HG03064 (cell line): ENCODE results near the gene LMO1.

Experiments
- ATAC-seq: cut with Tn5 transposase; IDR thresholded peaks from one replicate; pipeline ENCODE4 v1.9.1; 2021; ENCODE audit warnings: low read depth; ENCODE audit not compliant: unreplicated experiment

The LMO1 gene

GRCh38 chr11:8288824-8289491 is 25.3 kb upstream of the LMO1 start:
- ATAC-seq: no peak

- no peak for ATAC-seq
Observed at GRCh38 chr11:8288166-8288772, 24.6 kb upstream of the LMO1 start.

GRCh38 chr11:8287703-8288102 is 24.0 kb upstream of the LMO1 start:
- ATAC-seq: no peak

- ATAC-seq: no peak
Observed at GRCh38 chr11:8287297-8287696, 23.6 kb upstream of the LMO1 start.

- ATAC-seq: no peak
Observed at GRCh38 chr11:8286886-8287285, 23.2 kb upstream of the LMO1 start.

GRCh38 chr11:8285796-8286195 is 22.1 kb upstream of the LMO1 start:
- ATAC-seq: no peak

- no peak for ATAC-seq
Observed at GRCh38 chr11:8285228-8285627, 21.6 kb upstream of the LMO1 start.

- ATAC-seq: no peak
Observed at GRCh38 chr11:8283465-8284230, 20.0 kb upstream of the LMO1 start.

GRCh38 chr11:8283100-8283464 is 19.4 kb upstream of the LMO1 start:
- ATAC-seq: no peak

GRCh38 chr11:8282631-8283030 is 19.0 kb upstream of the LMO1 start:
- ATAC-seq: no peak

- no peak for ATAC-seq
Observed at GRCh38 chr11:8281266-8281665, 17.6 kb upstream of the LMO1 start.

- ATAC-seq: no peak
Observed at GRCh38 chr11:8277691-8278090, 14.0 kb upstream of the LMO1 start.

- no peak for ATAC-seq
Observed at GRCh38 chr11:8276528-8276927, 12.8 kb upstream of the LMO1 start.

- no peak for ATAC-seq
Observed at GRCh38 chr11:8273287-8273686, 9.6 kb upstream of the LMO1 start.

GRCh38 chr11:8271106-8271886 is 7.6 kb upstream of the LMO1 start:
- no peak for ATAC-seq

GRCh38 chr11:8269636-8270035 is 6.0 kb upstream of the LMO1 start:
- ATAC-seq: no peak

GRCh38 chr11:8268530-8269400 is 5.1 kb upstream of the LMO1 start:
- no peak for ATAC-seq

- ATAC-seq: no peak
Observed at GRCh38 chr11:8267831-8268529, 4.3 kb upstream of the LMO1 start.

- ATAC-seq: no peak
Observed at GRCh38 chr11:8267280-8267679, 3.6 kb upstream of the LMO1 start.
